Smooth muscle cell of trachea (primary cell): ENCODE results near the gene FRMPD2. TPM values are rescaled to one million over a fixed set of nuclear protein-coding genes. Genes with fewer than 3 reads are reported as not detected.

Experiments
- total RNA-seq: library from RNA; depleted of rRNA; stranded (reverse); fragments of >200 nt; gene quantifications from 2 replicates; pipeline ENCODE4 v1.2.1, GENCODE V29; 2014

The FRMPD2 gene
- total RNA-seq: not detected in 2 replicates

GRCh38 chr10:48274636-48275035 is at the start of gene FRMPD2:
Gene FRMPD2 (minus strand): TSS chr10:48274696. CDS start chr10:48274567, 129 bp downstream.

GRCh38 chr10:48306265-48306869 is 31.9 kb upstream of the FRMPD2 start, which contains the start of gene MAPK8:
Gene MAPK8 (plus strand): TSS chr10:48306677. CDS start chr10:48401661, 94,984 bp downstream.

Other genes with a start within 250 kb of the FRMPD2 start
- 44.2 and 54.0 TPM in 2 replicates for gene MAPK8, start 32.0 kb upstream of the FRMPD2 start, total RNA-seq